ENCODE measurements around the gene TGM1. TPM values are rescaled to one million over a fixed set of nuclear protein-coding genes. Genes with fewer than 3 reads are reported as not detected.

TGM1 gene
- total RNA-seq, 1 experiment from 2014 or later: 26.2 TPM

GRCh38 chr14:24300326-24300980 is 37.5 kb upstream of the TGM1 start:
- ChIA-PET POLR2A (interaction anchor here (0.6 to 7.6 kb wide), 22 partner anchors 10 to 1699 kb away, joined by 3 to 187 read pairs (median 6); partner anchors contain the start of genes CBLN3, CHMP4A, CIDEB and DCAF11), CTCF (interaction anchor here (0.7 to 11.2 kb wide), 14 partner anchors 10 to 190 kb away, joined by 3 to 414 read pairs (median 10); partner anchors contain the start of genes CIDEB, DCAF11, GMPR2 and KHNYN)
- no peak for TF ChIP-seq CTCF (IDR thresholded peaks at IDR 0.05; ENCODE audit: unreplicated experiment)
- no peak for DNase-seq (ENCODE audit: unreplicated experiment)
- Mint-ChIP-seq H3K36me3 (ENCODE audit: insufficient read depth, unreplicated experiment) (peaks cover 66% of the 10 kb centered on the region), H3K4me1 (ENCODE audit: insufficient read depth, unreplicated experiment) (peaks cover 33% of the 10 kb centered on the region), H3K27ac (ENCODE audit: low read depth, unreplicated experiment) (peak overlapping the region; percentile 78), H3K9me3 (ENCODE audit: unreplicated experiment) (no peaks in the 10 kb centered on the region), H3K4me3 (ENCODE audit: unreplicated experiment) (peak overlapping the region; percentile 95), H3K27me3 (ENCODE audit: insufficient read depth, unreplicated experiment) (no peaks in the 10 kb centered on the region)
- intact Hi-C loops (cut with micrococcal nuclease): no loop called here
- BruUV-seq (replicated peaks): no TSS peak

GRCh38 chr14:24299255-24300191 is 36.5 kb upstream of the TGM1 start, which contains the start of the genes DHRS1 and NOP9:
DHRS1 (minus strand) TSS chr14:24299780; CDS start chr14:24299106, 674 bp downstream.
NOP9 (plus strand) TSS chr14:24299850; CDS start chr14:24299955, 105 bp downstream.
- CTCF ChIA-PET: interaction anchor here (0.7 to 11.2 kb wide), 14 partner anchors 10 to 189 kb away, joined by 3 to 414 read pairs (median 16); partner anchors contain the start of genes CHMP4A, CIDEB, DCAF11 and GMPR2
- Mint-ChIP-seq H3K27me3 (ENCODE audit: insufficient read depth, unreplicated experiment) (no peaks in the 10 kb centered on the region), H3K4me1 (ENCODE audit: insufficient read depth, unreplicated experiment) (peaks cover 33% of the 10 kb centered on the region), H3K27ac (ENCODE audit: low read depth, unreplicated experiment) (peak within 1 kb of the TSS; percentile 78), H3K36me3 (ENCODE audit: insufficient read depth, unreplicated experiment) (peaks cover 66% of the 10 kb centered on the region), H3K4me3 (ENCODE audit: unreplicated experiment) (peak within 1 kb of the TSS; percentile 95), H3K9me3 (ENCODE audit: unreplicated experiment) (no peaks in the 10 kb centered on the region)
- no peak for TF ChIP-seq CTCF (IDR thresholded peaks at IDR 0.05; ENCODE audit: unreplicated experiment)
- intact Hi-C loops (cut with micrococcal nuclease): loop anchor here (2.0 to 5.0 kb wide), 2 partner anchors 192 to 285 kb away; no protein-coding TSS in a partner anchor
- DNase-seq (ENCODE audit: unreplicated experiment): peak; percentile 91
- POLR2A ChIA-PET: interaction anchor here (0.7 to 7.6 kb wide), 39 partner anchors 7 to 191 kb away, joined by 3 to 187 read pairs (median 5); partner anchors contain the start of genes CBLN3, CHMP4A, CIDEB and DCAF11
- BruUV-seq (replicated peaks): TSS peak; percentile 64

- H3K27ac Mint-ChIP-seq (ENCODE audit: low read depth, unreplicated experiment): peak overlapping the region; percentile 78
- H3K4me3 Mint-ChIP-seq (ENCODE audit: unreplicated experiment): peak overlapping the region; percentile 95
- no TSS peak for BruUV-seq (replicated peaks)
- peak; percentile 91 for DNase-seq (ENCODE audit: unreplicated experiment)
- H3K4me1 Mint-ChIP-seq (ENCODE audit: insufficient read depth, unreplicated experiment): peaks cover 33% of the 10 kb centered on the region
- H3K9me3 Mint-ChIP-seq (ENCODE audit: unreplicated experiment): no peaks in the 10 kb centered on the region
- no peaks in the 10 kb centered on the region for H3K27me3 Mint-ChIP-seq (ENCODE audit: insufficient read depth, unreplicated experiment)
- TF ChIP-seq CTCF (IDR thresholded peaks at IDR 0.05; ENCODE audit: unreplicated experiment): no peak
- POLR2A ChIA-PET: interaction anchor here (0.5 to 7.6 kb wide), 31 partner anchors 8 to 190 kb away, joined by 3 to 187 read pairs (median 5); partner anchors contain the start of genes CHMP4A, CIDEB, EMC9 and GMPR2
- CTCF ChIA-PET: interaction anchor here (1.0 to 11.2 kb wide), 10 partner anchors 9 to 256 kb away, joined by 3 to 414 read pairs (median 33); partner anchors contain the start of genes CHMP4A, CIDEB, GMPR2 and LTB4R
- peaks cover 65% of the 10 kb centered on the region for H3K36me3 Mint-ChIP-seq (ENCODE audit: insufficient read depth, unreplicated experiment)
- intact Hi-C loops (cut with micrococcal nuclease): loop anchor here (2.0 to 5.0 kb wide), 2 partner anchors 192 to 284 kb away; no protein-coding TSS in a partner anchor
These were observed 35.9 kb upstream of the TGM1 start for GRCh38 chr14:24298892-24299254.

All from MCF 10A (cell line).